Body of pancreas (tissue), 4 donors: ENCODE measurements around the gene AKR1C1.
"Not testable (repeated sequence)": the region's sequence is repeated elsewhere in the genome, so short reads cannot be mapped to it uniquely, and the experiment has no call there.

Source experiments
- POLR2A ChIP-seq, 3 donors: fragments of 450-650 bp; IDR thresholded peaks; one replicate each; pipeline ENCODE4 v1.6.1; 2016; ENCODE audit warnings: antibody characterized with exemption in 3 of 3, mild to moderate bottlenecking in 2 of 3
- TF ChIP-seq, protein P1 (sequence below), 7 experiments: fragments of 450-650 bp in 4 of 7; fragments of 200-600 bp in 3 of 7; sonication (generic) in 3 of 7; IDR thresholded peaks; one replicate each; pipeline ENCODE4 v1.5.1; 2016 to 2019; ENCODE audit warnings: antibody characterized with exemption in 7 of 7

DNA sequence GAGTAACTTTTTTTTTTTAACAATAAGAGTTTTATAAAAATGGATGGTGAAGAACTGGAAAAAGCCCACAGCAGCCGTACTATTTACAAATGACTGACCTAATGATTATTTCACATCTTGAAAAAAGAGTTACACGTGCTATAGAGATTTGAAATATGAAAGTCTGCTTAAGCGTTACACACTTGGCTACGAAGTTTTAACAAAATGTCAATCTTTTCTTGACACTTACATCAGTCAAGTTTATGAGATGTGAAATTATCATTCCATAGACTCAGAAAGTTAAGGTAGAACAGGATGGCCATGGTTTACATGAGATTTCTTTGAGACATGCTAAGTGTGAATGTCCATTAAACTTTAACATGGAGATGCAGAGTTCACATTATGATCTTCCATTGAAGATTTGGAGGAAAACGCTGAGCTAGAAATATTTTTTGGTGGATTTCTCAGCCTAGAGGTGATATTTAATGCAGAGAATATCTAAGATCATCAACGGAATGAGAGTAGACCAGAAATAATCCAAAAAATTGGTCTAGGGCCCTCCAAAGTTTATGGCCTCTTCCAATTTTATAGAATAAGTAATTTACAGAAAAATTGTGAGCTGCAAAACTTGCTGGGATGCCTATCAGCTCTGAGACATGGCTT, 24.9 kb downstream of the AKR1C1 start:
- TF ChIP-seq POLR2A (IDR thresholded peaks at IDR 0.05) = not testable (repeated sequence)
- TF ChIP-seq, protein P1, sequence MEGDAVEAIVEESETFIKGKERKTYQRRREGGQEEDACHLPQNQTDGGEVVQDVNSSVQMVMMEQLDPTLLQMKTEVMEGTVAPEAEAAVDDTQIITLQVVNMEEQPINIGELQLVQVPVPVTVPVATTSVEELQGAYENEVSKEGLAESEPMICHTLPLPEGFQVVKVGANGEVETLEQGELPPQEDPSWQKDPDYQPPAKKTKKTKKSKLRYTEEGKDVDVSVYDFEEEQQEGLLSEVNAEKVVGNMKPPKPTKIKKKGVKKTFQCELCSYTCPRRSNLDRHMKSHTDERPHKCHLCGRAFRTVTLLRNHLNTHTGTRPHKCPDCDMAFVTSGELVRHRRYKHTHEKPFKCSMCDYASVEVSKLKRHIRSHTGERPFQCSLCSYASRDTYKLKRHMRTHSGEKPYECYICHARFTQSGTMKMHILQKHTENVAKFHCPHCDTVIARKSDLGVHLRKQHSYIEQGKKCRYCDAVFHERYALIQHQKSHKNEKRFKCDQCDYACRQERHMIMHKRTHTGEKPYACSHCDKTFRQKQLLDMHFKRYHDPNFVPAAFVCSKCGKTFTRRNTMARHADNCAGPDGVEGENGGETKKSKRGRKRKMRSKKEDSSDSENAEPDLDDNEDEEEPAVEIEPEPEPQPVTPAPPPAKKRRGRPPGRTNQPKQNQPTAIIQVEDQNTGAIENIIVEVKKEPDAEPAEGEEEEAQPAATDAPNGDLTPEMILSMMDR (IDR thresholded peaks at IDR 0.05) = not testable (repeated sequence)
